ENCODE data around the gene OCIAD2. TPM values are rescaled to one million over a fixed set of nuclear protein-coding genes. Genes with fewer than 3 reads are reported as not detected.
"Not testable (repeated sequence)": the region's sequence is repeated elsewhere in the genome, so short reads cannot be mapped to it uniquely, and the experiment has no call there.

OCIAD2 gene
- total RNA-seq, 1 experiment from 2014 or later, result 32.8 TPM

DNA sequence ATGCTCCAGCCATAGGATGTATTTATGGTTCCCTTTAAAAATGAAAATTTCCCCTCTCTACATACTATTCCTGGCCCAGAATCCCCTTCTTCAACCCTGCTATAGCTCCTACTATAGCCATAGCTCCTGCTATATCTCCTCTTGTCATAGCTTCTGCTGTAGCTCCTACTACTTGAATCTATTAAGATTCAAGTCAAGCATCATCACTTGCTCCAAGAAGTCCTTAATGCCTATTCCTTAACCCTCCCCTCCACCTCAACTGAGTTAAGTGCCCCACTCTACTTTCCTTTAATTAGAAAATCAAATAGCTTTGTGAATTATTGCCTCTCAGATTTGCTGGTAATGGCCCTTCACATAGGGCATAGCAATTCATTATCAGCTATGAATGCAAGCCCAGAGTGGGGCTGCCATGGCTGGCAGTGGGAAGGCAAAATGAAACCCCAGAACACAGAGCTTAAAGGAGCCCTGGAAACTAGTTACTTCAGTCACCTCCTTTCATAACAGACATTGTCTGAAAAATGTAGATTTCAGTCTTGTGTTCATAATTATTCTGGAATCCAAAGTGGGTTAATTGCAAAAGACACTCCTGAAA, 15.4 kb downstream of the OCIAD2 start:
- POLR2A ChIA-PET, result no interaction called here
- intact Hi-C loops (cut with micrococcal nuclease; ENCODE audit: unreplicated experiment) (no loop called here), in situ Hi-C loops (cut with HindIII; ENCODE audit: low pct_unique_long_range_greater_than_20kb, low sequenced_read_pairs) (no loop called here)
- H3K9me3 ChIP-seq (ENCODE audit: control insufficient read depth, insufficient read depth, low read depth, low read length), result no peaks in the 10 kb centered on the region
- H3K27me3 ChIP-seq (ENCODE audit: control insufficient read depth, insufficient read depth, low read length), result no peaks in the 10 kb centered on the region
- H3K4me1 ChIP-seq (ENCODE audit: control insufficient read depth, insufficient read depth, low read length), result no peaks in the 10 kb centered on the region
- no peak for ATAC-seq
- TF ChIP-seq, protein P1, sequence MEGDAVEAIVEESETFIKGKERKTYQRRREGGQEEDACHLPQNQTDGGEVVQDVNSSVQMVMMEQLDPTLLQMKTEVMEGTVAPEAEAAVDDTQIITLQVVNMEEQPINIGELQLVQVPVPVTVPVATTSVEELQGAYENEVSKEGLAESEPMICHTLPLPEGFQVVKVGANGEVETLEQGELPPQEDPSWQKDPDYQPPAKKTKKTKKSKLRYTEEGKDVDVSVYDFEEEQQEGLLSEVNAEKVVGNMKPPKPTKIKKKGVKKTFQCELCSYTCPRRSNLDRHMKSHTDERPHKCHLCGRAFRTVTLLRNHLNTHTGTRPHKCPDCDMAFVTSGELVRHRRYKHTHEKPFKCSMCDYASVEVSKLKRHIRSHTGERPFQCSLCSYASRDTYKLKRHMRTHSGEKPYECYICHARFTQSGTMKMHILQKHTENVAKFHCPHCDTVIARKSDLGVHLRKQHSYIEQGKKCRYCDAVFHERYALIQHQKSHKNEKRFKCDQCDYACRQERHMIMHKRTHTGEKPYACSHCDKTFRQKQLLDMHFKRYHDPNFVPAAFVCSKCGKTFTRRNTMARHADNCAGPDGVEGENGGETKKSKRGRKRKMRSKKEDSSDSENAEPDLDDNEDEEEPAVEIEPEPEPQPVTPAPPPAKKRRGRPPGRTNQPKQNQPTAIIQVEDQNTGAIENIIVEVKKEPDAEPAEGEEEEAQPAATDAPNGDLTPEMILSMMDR (IDR thresholded peaks at IDR 0.05), result no peak
- TF ChIP-seq, protein P2, sequence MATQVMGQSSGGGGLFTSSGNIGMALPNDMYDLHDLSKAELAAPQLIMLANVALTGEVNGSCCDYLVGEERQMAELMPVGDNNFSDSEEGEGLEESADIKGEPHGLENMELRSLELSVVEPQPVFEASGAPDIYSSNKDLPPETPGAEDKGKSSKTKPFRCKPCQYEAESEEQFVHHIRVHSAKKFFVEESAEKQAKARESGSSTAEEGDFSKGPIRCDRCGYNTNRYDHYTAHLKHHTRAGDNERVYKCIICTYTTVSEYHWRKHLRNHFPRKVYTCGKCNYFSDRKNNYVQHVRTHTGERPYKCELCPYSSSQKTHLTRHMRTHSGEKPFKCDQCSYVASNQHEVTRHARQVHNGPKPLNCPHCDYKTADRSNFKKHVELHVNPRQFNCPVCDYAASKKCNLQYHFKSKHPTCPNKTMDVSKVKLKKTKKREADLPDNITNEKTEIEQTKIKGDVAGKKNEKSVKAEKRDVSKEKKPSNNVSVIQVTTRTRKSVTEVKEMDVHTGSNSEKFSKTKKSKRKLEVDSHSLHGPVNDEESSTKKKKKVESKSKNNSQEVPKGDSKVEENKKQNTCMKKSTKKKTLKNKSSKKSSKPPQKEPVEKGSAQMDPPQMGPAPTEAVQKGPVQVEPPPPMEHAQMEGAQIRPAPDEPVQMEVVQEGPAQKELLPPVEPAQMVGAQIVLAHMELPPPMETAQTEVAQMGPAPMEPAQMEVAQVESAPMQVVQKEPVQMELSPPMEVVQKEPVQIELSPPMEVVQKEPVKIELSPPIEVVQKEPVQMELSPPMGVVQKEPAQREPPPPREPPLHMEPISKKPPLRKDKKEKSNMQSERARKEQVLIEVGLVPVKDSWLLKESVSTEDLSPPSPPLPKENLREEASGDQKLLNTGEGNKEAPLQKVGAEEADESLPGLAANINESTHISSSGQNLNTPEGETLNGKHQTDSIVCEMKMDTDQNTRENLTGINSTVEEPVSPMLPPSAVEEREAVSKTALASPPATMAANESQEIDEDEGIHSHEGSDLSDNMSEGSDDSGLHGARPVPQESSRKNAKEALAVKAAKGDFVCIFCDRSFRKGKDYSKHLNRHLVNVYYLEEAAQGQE (IDR thresholded peaks at IDR 0.05; ENCODE audit: insufficient read depth in 1 of 2, low read depth in 2 of 2, low read length in 1 of 2), result no peak
- TF ChIP-seq TCF7L2 (IDR thresholded peaks at IDR 0.05; ENCODE audit: low read depth, low read length) (no peak), SIN3A (IDR thresholded peaks at IDR 0.05; ENCODE audit: borderline replicate concordance, insufficient read depth, low read depth, low read length) (no peak), POLR2AphosphoS5 (IDR thresholded peaks at IDR 0.05; ENCODE audit: low read depth, low read length) (no peak)
- DNase-seq (ENCODE audit: low read depth, low spot score), result no peak
- no TSS peak for BruUV-seq (replicated peaks)
- CTCF ChIA-PET, result no interaction called here
- no peak overlapping the region for H3K27ac ChIP-seq (ENCODE audit: low read length)
- no peak overlapping the region for H3K4me3 ChIP-seq (ENCODE audit: low read depth in 2 of 2, low read length in 2 of 2)
- no peaks in the 10 kb centered on the region; the same call in none of the 2 replicates for H3K36me3 ChIP-seq (ENCODE audit: control insufficient read depth, insufficient read depth, low read length)

DNA sequence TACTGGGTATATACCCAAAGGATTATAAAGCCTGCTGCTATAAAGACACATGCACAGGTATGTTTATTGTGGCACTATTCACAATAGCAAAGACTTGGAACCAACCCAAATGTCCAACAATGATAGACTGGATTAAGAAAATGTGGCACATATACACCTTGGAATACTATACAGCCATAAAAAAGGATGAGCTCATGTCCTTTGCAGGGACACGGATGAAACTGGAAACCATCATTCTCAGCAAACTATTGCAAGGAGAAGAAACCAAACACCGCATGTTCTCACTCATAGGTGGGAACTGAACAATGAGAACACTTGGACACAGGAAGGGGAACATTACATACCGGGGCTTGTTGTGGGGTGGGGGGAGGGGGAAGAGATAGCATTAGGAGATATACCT, 16.8 kb downstream of the OCIAD2 start:
- BruUV-seq (replicated peaks); intact Hi-C loops (cut with micrococcal nuclease; ENCODE audit: unreplicated experiment); H3K9me3 ChIP-seq (ENCODE audit: control insufficient read depth, insufficient read depth, low read depth, low read length); H3K4me3 ChIP-seq (ENCODE audit: low read depth in 2 of 2, low read length in 2 of 2); H3K4me1 ChIP-seq (ENCODE audit: control insufficient read depth, insufficient read depth, low read length); H3K27ac ChIP-seq (ENCODE audit: low read length); POLR2A ChIA-PET; CTCF ChIA-PET; in situ Hi-C loops (cut with HindIII; ENCODE audit: low pct_unique_long_range_greater_than_20kb, low sequenced_read_pairs); H3K27me3 ChIP-seq (ENCODE audit: control insufficient read depth, insufficient read depth, low read length); ATAC-seq; DNase-seq (ENCODE audit: low read depth, low spot score); H3K36me3 ChIP-seq (ENCODE audit: control insufficient read depth, insufficient read depth, low read length): not testable (repeated sequence)

DNA sequence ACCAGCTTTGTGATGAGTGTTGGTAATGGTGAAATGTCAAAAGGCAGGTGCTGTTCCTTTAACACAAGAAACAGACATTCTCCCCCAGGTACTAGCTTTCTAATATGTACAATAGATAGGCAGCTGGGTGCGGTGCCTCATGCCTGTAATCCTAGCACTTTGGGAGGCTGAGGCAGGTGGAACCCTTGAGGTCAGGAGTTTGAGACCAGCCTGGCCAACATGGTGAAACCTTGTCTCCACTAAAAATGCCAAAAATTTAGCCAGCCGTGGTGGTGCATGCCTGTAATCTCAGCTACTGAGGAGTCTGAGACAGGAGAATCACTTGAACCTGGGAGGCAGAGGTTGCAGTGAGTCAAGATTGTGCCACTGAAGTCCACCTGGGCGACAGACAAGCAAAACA, 24.9 kb downstream of the OCIAD2 start:
- BruUV-seq (replicated peaks); CTCF ChIA-PET; H3K4me1 ChIP-seq (ENCODE audit: control insufficient read depth, insufficient read depth, low read length); H3K9me3 ChIP-seq (ENCODE audit: control insufficient read depth, insufficient read depth, low read depth, low read length); H3K27ac ChIP-seq (ENCODE audit: low read length); POLR2A ChIA-PET; ATAC-seq; H3K4me3 ChIP-seq (ENCODE audit: low read depth in 2 of 2, low read length in 2 of 2); in situ Hi-C loops (cut with HindIII; ENCODE audit: low pct_unique_long_range_greater_than_20kb, low sequenced_read_pairs); DNase-seq (ENCODE audit: low read depth, low spot score); H3K27me3 ChIP-seq (ENCODE audit: control insufficient read depth, insufficient read depth, low read length); H3K36me3 ChIP-seq (ENCODE audit: control insufficient read depth, insufficient read depth, low read length); intact Hi-C loops (cut with micrococcal nuclease; ENCODE audit: unreplicated experiment): not testable (repeated sequence)

Data from Panc1 (cell line).